HG02981 (cell line): ENCODE measurements around the gene OVOL2.

ENCODE experiments used
- ATAC-seq: cut with Tn5 transposase; IDR thresholded peaks from one replicate; pipeline ENCODE4 v1.9.1; 2021; ENCODE audit warnings: mild to moderate bottlenecking, moderate library complexity; ENCODE audit not compliant: unreplicated experiment

Gene OVOL2

DNA sequence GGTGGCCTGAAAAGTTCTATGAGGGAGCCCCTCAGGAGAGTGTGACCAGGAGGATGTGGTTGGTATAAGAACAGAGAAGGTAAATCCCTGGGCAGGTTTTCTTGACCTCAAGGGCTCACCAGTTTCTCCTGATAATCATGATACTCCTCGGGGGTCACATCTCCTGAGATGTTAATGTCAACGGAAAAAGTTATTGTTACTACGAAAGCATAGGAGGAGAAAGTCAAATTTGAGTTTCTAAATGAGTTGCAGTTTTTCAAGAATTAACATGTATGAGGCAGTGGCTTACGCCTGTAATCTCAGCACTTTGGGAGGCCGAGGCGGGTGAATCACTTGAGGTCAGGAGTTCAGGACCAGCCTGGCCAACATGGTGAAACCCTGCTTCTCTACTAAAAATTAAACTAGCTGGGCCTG lies 65.5 kb downstream of the OVOL2 start:
- peak; percentile 46 for ATAC-seq

- no peak for ATAC-seq
Measured at GRCh38 chr20:17990278-17990972, 67.3 kb downstream of the OVOL2 start.

GRCh38 chr20:17987988-17988387 lies 69.7 kb downstream of the OVOL2 start:
- ATAC-seq: no peak

- ATAC-seq: no peak
Measured at GRCh38 chr20:17985388-17986018, 72.2 kb downstream of the OVOL2 start.

DNA sequence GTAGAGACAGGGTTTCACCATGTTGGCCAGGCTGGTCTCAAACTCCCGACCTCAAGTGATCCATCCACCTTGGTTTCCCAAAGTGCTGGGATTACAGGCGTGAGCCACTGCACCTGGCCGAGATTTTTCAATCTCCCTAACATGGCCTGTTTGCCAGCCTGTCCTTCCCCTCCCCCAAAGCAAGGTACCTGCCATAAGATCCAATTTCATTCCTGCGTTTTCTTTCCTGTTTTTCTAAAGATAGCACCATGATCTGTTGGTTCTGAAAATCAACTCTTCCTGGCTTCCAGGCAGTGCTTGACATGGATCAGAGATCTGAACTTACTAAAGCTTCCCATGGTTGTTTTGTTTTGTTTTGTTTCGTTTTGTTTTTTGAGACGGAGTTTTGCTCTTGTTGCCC lies 81.4 kb downstream of the OVOL2 start:
- no peak for ATAC-seq
